Activated CD8-positive, alpha-beta memory T cell treated with anti-CD3 and anti-CD28 coated beads for 4 hours (primary cell): ENCODE data around the gene FUBP3.

Experiments
- DNase-seq, 2 donors: peaks; one replicate each; pipeline ENCODE4 v3.0.0-alpha.2; 2020; ENCODE audit warnings: low read depth in 2 of 2

The FUBP3 gene

DNA sequence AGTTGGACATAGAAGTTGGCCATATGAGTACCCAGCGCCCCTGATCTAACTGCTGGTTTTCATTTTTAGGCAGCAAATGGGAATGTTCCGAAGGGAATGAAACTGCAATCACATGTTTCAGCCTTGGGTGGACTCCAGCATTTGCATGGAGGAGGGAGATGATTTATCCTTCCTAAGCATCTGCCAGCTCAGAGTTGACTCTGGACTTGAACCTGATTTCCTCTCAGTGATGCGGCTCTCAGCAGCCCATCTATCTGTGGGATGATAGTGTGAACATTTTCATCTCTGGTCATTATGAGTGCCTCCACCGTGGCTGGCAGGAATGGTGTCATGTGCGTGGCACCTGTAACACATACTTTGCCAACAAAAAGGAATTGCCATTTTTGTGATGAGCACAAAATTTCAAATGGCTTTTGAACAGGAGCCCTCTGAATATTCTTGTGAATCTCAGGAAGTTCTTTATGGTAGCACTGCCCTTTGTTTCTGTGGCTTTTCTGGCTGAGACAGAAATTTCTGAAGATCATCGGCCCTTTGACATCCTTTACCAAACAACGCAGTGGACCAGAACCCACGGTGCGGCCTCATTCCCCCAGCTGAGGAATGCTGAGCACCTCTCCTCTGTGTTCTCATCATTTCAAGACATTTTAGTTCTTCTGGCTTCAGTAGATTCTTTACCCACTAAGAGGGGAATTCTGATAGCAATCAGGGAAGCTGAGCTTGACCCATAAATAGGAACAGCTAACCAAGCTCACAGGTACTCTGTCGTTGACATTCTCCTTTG, 28.5 kb downstream of the FUBP3 start:
- DNase-seq: no peak

DNA sequence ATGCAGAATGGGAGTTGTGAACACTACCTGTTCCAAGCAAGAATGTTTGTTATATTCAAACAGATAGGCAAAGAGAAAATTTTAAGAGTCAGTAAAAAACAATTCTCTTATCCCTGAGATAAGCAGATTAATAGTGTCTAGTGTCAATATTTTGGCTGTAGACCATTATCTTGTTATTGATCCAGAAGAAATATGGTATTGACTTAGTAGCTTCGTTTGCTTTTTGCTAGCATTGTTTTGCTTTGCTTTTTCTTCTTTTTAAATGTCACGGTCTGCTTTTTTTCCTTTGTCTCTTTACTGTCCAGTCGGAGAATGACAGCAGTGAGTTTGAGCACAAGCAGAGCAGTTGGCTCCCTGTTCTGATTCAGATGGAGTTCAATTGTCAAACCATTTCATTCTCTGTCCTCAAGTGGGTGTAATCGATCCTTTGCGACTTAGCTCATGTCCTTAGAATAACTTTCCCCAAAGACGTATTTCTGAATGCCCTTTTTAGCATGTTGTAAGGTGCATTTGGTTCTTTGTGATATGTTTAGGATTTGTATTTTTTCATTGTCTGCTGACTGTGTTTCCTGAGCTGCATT, 29.3 kb downstream of the FUBP3 start:
- DNase-seq: no peak

DNA sequence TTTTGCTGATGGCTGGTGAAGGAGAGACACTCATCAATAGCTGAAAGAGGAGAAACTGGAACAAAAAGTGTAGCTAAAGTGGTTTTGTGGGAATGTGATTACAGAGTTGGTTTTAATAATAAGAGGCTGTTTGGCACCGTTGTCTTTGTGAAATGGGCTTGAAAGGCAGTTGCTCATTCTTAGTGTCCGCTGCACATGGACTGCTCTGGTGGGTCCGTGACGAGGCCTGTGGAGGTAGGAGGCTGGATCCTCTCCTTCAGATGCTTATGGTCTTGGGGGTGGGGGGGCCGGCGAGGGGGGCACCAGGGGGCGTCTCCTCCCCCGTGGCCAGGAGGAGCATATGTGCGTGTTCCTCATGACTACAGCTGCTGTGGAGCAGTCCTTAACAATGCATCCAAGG, 29.8 kb downstream of the FUBP3 start:
- DNase-seq: no peak

DNA sequence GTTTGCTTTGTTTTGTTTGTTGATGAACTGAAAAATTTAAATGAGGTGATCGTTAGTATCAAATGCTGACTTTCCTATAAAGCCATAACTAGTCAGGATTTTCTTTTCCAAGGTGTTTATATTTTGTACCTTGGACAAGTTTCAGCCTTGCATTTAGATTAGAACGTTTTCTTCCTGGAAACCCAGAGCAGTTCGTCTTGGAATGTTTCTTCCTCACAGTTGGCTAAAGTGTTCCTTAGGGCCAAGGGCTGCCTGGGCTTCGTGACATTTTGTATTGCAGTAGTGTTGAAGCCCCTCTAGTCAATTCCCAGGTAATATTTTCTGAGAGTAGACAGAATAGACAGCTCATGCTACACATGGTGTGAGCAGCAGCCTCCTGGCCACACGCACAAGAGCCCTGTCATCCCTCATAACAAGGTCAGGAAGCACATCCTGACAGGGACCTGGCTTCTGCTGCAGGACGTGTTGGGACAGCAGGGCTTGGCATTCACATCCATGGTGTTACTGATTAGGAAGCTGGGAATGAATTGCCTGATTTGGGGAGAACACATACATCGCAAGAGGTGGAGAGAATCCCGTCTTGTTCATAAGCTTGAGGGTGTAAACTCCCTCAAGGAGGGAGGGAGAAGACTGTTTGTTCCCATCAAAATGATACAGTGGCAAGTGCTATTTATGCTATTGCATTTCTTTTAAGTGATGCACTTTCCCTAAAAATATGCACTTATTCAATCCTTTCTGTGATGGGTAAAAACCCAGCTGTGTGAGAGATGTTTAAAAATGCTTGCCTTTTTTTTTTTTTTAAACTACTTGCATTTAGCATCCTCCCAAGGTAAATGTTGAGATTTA, 31.7 kb downstream of the FUBP3 start:
- DNase-seq: no peak

DNA sequence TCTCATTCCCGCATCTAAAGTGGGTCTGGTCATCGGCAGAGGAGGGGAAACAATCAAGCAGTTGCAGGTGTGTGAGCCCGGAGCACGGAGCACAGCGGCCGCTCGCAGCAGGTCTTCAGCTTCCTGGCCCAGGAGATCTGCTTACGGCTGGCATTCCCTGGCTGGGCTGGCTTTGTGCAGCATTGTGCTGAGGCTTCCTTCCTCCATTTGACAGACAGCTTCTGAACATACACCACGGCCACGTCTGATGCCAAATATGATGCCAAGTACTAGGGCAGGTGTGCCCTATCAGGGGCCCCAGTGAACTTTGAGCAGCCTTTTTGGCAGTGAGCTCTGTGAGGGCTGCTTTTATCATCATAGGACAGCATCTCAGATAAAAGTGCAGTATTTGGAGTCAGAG, 37.1 kb downstream of the FUBP3 start:
- DNase-seq: no peak

DNA sequence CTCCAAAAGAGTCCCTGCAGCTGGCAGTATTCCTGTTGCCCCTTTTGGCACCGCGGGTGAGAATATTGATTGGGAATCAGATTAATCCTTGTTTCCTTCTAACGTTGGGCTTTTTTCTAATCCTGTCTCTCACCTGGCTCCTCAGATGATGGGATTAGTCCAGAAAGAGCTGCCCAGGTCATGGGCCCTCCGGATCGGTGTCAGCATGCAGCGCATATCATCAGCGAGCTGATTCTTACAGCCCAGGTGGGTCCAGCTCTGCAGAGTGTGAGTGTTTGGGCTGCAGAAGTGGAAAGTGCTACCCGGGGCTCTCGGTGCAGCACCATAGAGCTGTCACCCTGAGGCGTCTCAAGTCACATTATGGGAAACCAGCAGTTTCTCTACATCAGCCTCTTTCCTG, 44.1 kb downstream of the FUBP3 start:
- DNase-seq: no peak

DNA sequence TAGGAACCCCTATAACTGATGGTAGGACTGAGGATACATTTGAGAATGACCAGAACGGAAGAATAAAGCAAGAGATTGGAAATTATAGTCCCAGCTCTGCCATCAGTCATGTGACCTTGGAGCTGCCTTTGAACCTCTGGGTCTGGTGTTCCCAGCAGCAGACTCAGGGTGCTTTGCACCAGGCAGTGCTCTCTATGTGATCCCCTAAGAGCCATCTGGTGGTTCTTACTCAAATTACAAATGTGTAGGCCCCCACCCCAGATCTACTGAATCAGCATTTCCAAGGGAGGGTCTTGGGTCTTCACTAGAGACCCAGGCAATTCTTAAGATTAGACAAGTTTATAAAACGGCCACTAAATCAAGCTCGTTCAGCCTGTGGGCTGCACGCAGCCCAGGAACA, 44.8 kb downstream of the FUBP3 start:
- DNase-seq: no peak

DNA sequence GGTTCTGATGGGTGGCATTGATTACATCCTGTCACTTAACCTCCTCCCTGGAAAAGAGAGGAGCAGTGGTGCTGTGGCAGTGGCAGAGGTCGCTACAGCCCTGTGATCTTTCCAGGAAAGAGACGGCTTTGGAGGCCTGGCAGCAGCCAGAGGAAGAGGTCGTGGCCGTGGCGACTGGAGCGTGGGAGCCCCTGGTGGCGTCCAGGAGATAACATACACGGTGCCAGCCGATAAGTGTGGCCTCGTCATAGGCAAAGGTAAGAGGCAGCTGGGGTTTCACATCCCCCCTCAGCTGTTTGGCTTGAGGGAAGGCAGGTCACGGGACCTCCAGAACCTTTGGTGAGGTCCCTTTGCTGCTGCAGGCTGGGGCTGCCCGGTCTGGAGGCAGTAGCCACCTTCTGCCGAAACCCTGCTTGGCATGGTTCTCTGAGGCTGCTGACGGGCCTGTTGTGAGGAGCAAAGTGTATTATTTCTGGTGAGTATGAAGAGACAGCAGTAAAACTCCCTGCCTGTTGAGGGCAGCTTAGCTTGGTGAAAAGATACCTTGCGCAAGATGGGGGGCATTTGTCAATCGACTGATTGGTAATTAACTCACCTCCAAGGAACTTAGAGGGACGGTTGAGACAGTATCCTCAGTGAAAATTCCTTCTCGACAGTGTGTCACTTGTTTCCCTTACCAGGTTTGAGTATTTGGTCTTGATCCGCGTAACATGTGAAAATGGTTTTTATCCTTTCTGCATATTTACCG, 47.0 kb downstream of the FUBP3 start:
- DNase-seq: no peak

DNA sequence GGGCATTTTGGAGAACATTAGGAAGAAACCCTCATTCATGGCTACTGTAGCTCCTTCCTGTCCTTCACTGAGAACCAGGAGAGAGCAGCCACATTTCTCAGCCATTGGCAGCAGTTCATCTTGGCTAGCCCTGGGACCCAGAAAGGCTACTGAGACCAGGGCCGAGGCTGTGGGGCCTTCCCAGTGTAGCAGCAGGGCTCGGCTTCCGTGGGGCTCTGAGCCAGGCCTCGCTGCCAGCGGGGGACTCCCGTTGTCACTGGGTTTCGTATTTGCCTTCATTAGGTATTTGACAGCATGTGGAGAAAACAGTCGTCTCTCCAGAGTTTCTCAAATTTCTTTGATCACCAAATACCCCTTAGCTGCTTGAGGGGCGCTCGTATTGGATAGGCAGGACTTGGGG, 47.7 kb downstream of the FUBP3 start:
- DNase-seq: no peak

DNA sequence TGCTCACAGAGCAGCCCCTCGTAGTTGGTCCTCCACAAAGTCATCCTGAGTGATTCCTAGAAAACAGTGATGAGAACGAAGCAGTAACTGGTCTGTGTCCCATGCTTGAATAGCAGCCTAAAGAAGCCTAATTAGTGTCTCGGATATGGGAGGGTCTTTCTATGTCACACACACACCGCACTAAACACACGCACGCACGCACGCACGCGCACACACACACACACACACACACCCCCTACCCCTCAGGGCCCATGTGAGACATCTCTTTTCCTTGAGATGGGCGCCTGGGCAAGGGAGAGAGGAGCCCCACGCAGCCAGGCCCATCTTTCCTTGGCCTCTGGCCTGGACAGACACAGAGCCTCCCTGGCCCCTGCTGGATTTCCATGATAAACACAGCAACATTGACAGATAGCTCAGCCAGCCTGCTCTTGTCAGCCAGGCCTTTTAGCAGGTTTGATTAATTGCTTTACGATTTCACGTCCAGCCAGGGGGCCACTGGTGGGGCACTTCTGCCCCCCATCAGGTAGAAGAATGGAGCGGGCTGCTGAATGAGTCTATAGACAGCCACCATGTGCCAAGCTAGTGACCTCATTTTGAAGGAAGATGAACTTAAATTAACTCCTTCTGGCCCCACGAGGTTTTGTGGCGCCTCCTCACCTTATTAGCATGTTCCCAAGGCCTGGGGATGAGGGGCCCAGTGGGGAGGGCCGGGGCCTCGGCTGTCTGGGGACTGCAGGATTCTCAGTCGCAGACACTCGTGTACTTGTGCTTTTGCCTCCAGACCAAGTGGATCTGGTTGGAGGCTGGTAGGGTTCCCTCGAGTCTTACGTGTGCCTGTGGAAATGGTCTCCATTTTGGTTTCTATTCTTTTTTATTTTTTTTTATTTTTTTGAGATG, 48.8 kb downstream of the FUBP3 start:
- no peak for DNase-seq

DNA sequence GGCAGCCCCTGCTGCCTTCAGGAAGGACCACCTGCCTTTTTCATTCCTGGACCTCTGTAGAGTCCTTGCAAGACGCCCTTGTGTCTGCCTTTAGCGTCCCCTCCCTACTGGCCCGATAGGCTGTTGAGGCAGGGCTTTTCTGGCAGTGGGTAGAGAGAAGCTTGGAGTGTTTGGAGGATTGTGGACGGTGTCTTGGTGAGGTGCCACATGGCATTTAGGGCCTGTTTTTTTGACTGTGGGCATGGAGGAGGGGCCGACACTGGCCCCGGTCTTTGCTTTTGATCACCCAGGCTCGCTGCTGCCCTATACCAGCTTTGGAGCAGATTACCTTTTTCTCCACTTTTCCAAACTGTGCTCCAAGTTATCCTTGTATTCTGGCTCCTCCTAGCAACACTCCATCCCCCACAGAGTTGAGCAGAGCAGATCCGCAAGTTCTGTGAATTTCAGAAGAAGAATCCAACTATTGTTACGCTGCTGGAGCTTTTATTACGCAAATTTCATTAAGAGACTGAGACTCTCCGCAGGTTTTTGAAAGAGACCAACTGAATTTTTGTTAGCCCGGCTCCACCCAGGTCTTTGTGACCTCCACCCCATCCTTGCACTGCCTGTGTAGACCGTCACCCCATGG, 50.2 kb downstream of the FUBP3 start:
- no peak for DNase-seq

DNA sequence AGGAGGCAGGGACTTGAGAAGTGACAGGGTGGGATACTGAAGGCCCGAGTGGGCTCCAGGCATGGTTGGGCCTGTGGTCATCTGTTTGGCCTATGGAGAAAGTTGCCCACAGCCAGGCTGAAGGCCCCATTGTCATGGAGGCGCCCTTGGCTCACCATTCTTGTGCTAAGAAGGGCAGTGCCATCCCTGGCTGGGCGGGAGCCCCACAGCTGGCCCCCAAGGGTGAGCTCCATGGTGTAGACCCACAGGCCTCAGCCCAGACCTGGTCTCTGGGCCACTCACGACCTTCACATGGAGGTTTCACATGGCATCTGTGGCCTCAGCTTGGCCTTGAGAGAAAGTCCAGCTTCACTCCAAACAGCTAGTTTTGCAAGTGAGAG, 50.7 kb downstream of the FUBP3 start:
- no peak for DNase-seq

DNA sequence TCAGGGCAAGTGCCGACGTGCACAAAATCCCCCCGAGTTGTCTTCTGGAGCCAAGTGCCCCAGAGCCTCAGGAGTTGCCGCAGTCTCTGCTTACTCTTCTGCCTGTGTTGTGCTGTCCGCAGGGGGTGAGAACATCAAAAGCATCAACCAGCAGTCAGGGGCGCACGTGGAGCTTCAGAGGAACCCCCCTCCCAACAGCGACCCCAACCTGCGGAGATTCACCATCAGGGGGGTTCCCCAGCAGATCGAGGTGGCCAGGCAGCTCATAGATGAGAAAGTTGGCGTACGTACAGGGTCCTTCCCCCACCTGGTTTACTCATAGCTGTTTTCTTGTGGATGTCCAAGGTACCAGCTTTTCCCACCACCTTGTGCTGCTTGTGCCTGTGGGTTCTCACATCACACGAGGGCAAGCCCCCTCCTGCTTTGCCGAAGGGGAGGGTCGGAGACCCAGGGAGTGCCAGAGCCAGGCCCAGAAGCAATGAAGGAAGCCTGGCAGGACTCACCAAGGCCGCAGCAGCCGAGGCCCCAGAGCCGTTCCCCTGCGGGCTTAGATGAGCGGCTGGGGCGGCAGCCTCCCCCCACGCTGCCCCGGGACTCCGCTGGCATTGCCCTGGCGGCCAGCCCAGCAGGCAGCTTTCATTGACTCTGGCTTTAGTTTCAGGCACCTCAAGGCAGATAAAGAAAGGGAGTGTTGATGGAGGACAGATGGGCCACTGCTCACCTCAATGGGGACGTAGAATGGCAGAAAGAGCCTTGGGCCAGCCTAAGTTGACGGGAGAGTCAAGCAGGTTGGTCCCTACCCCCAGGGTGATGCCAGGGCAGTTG, 51.3 kb downstream of the FUBP3 start:
- no peak for DNase-seq

DNA sequence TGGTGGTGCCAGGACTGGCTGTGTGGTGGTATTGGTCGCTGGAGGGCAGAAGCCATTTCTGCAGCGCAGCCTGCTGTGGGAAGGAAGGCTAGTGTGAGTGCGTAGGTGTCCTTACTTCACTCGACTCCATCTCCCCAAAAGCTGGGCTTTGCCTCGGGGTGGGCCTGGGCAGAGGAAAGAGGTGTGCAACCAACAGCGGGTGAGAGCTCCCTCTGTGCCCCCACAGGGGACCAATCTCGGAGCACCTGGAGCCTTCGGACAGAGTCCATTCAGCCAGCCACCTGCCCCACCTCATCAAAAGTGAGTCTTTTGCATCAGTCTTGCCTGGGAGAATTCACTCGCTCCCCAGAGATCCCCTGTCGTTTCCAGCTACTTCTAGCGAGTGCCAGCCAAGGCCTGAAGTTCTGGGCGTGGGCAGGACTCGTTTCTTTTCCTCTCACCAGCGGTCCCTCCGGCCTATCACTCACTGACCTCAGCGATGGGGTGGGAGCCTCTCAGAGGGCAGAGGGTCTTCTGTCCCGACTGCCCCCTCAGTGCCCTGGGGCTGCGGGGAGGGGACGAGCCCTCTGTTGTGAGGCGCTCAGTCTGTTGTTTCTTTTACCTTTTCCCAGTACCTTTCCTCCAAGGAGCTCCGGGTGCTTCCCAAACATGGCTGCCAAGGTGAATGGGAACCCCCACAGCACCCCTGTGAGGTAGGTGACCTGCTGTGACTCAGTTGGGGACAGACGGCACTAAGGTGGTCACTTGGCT, 52.1 kb downstream of the FUBP3 start:
- no peak for DNase-seq

DNA sequence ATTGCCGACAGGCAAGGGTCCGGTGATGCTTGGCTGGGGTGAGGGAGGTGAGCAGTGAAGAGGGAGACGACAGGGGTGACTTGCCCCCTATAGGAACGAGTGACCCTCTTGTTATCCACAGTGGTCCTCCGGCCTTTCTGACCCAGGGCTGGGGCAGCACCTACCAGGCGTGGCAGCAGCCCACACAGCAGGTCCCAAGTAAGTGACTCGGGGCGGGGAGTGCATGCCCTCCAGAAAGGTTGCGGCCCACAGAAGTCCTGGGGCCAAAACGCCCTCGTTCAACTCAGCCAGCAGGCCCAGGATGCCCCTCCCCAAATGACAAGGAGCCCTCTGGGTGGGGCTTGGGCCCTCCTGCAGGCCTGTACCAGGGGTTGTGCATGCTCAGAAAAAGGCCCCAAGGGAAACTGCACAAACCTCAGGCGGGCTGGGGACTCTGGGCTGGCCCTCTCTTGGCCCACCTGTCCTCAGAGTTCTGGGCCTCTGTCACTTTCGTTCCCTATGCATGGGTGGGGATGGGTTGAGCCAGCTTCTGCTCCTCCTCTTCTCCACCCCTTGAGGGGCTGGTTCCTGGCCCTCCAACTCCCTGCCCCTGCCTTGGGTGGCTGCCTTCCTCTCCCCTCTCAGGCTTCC, 52.8 kb downstream of the FUBP3 start:
- DNase-seq: no peak

DNA sequence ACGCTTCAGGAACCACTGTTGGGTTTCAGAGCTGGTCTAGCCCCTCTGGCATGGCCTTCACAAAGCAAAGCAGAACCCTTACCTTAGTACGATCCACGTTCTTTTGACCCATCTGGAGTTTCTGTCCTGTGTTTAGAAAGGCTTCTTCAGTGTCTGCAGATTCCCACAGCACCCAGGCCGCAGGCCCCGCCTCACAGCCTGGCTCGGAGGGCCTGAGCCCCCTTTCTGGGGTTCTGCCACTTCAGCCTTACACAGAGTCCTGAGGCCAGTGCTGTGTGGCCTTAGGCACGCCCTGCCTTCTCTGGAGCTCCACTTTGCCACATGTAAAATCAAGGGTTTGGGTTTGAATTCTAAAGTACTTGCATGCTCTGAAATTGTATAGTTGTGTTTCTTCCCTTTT, 53.5 kb downstream of the FUBP3 start:
- DNase-seq: no peak

DNA sequence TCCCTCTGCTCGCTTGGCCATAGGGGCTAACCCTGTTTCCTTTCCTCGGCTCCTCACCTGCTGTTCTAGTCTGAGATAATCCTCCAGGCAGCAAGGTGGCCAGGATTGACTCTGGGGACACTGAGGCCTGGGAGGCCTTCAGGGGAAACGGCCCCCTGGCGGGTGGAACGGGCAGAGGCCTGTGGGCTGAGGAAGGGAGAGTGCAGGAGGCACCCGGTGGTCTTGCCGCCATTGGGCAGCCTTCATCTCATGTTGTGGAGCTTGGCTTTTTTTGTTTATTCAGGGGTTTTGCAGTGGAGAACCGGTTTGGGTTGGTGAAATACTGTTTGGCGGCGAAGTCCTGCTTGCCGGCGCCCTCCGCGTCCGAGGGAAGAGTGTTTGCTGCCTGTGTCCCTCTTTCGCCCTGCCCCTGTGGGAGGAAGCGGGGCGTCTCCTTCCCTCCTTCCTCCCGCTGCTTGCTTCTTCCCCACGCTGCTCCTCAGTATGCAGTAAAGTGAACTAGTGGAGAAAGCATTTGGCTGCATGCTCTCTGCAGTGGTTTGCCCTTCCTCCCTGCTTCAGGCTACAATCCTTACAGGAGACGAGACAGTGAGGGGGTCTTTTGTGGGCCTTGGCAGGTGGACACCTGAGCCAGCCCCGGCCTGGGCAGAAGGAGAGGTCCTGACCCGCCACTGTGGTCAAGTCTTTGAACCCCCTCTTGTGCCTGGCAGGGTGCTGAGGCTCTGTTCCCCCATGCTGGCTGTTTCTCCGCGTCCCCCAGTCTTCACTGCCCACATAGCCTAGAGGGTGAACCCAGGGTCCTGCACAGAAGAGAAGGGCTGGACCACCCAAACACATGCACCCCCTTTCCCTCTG, 54.2 kb downstream of the FUBP3 start:
- DNase-seq: no peak
